Measurements from ENCODE around the gene FBF1. TPM values are rescaled to one million over a fixed set of nuclear protein-coding genes. Genes with fewer than 3 reads are reported as not detected.
"Not testable (repeated sequence)": the region's sequence is repeated elsewhere in the genome, so short reads cannot be mapped to it uniquely, and the experiment has no call there.

FBF1 gene
- polyA plus RNA-seq, 3 donors, result 6.6 to 8.3 (median 7.0) TPM

GRCh38 chr17:75897160-75898019, 43.5 kb downstream of the FBF1 start:
- DNase-seq (ENCODE audit: low read depth in 3 of 3, low spot score in 2 of 3), result no peak

- DNase-seq (ENCODE audit: low read depth in 3 of 3, low spot score in 2 of 3), result no peak
These were observed 44.3 kb downstream of the FBF1 start, which contains the start of gene TRIM65 for GRCh38 chr17:75896415-75897159. Gene TRIM65 (minus strand): TSS chr17:75896951. CDS start chr17:75896937, 14 bp downstream.

GRCh38 chr17:75895370-75896155, 45.3 kb downstream of the FBF1 start:
- DNase-seq (ENCODE audit: low read depth in 3 of 3, low spot score in 2 of 3), result no peak

GRCh38 chr17:75894049-75894733, 46.7 kb downstream of the FBF1 start:
- DNase-seq (ENCODE audit: low read depth in 3 of 3, low spot score in 2 of 3), result no peak

- no peak for DNase-seq (ENCODE audit: low read depth in 3 of 3, low spot score in 2 of 3)
These were observed 47.4 kb downstream of the FBF1 start for GRCh38 chr17:75893305-75894048.

- no peak for DNase-seq (ENCODE audit: low read depth in 3 of 3, low spot score in 2 of 3)
These were observed 48.2 kb downstream of the FBF1 start for GRCh38 chr17:75892556-75893224.

- DNase-seq (ENCODE audit: low read depth in 3 of 3, low spot score in 2 of 3), result no peak
These were observed 49.0 kb downstream of the FBF1 start for GRCh38 chr17:75891605-75892555.

GRCh38 chr17:75891022-75891604, 49.7 kb downstream of the FBF1 start:
- no peak for DNase-seq (ENCODE audit: low read depth in 3 of 3, low spot score in 2 of 3)

GRCh38 chr17:75889454-75889853, 51.4 kb downstream of the FBF1 start:
- DNase-seq (ENCODE audit: low read depth in 3 of 3, low spot score in 2 of 3), result no peak

GRCh38 chr17:75888484-75888883, 52.4 kb downstream of the FBF1 start:
- no peak for DNase-seq (ENCODE audit: low read depth in 3 of 3, low spot score in 2 of 3)

- not testable (repeated sequence) for DNase-seq (ENCODE audit: low read depth in 3 of 3, low spot score in 2 of 3)
These were observed 55.0 kb downstream of the FBF1 start for GRCh38 chr17:75885860-75886259.

- no peak for DNase-seq (ENCODE audit: low read depth in 3 of 3, low spot score in 2 of 3)
These were observed 55.4 kb downstream of the FBF1 start for GRCh38 chr17:75885431-75885830.

GRCh38 chr17:75881678-75882454, 59.0 kb downstream of the FBF1 start:
- no peak for DNase-seq (ENCODE audit: low read depth in 3 of 3, low spot score in 2 of 3)

- DNase-seq (ENCODE audit: low read depth in 3 of 3, low spot score in 2 of 3), result no peak
These were observed 60.6 kb downstream of the FBF1 start for GRCh38 chr17:75880266-75880665.

GRCh38 chr17:75878174-75878998, 62.5 kb downstream of the FBF1 start, which contains the start of gene TRIM47:
Gene TRIM47 (minus strand): TSS chr17:75878581. CDS start chr17:75878548, 33 bp downstream.
- no peak for DNase-seq (ENCODE audit: low read depth in 3 of 3, low spot score in 2 of 3)

- no peak for DNase-seq (ENCODE audit: low read depth in 3 of 3, low spot score in 2 of 3)
These were observed 63.1 kb downstream of the FBF1 start for GRCh38 chr17:75877752-75878173.

Data from right renal cortex interstitium (tissue), 3 donors.